Activated CD8-positive, alpha-beta memory T cell treated with anti-CD3 and anti-CD28 coated beads for 1 hour (primary cell): ENCODE measurements around the gene BPIFA3.

ENCODE experiments used
- DNase-seq, 2 donors: peaks; one replicate each; pipeline ENCODE4 v3.0.0-alpha.2; 2020; ENCODE audit warnings: low read depth in 1 of 2; ENCODE audit errors: extremely low read depth in 1 of 2

Gene BPIFA3

DNA sequence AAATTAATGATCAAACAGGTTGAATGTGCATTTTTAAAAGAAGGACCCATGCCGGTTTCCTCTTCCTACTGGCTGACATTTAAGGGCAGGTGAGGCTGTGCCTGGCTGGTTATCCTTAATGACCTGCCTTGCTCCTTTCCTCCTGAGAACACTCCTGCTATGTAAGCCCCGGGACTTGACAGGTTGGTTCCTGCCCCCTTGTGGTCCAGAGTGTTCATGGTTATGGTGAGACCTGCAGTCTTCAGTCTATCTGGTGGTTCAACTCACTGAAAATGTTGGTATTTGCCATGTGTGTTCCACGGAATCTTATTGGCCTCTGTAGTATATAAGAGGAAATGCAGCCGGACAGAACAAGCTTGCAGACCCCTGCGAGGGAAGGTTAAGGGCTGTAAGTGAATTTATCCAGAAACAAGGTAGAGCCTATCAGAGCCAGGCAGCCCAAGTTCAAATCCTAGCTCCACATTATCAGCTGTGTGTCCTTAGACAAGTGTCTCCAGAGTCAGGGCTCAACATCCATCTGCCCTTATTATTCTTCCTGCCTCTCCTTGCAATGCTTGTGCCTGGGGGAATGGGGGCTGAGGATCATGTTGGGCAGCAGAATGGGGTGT is 5.2 kb upstream of the BPIFA3 start:
- no peak for DNase-seq

DNA sequence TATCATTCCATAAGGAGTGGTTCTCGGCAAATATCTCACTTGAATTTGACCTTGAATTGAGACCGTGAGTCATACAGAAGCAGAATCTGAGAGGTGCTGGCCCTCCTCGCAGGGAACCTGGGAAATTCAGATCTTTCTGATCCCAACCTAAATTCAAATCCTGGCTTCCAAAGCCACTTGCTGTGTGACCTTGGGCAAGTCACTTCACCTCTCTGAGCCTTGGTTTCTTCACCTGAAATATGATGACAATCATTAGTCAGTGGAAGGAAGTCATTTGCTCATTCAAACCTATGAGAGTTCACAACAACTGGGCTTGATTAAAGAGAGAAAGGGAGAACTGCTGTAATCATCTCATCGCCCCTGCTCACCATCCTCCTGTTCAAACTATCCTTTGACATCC is 7.2 kb downstream of the BPIFA3 start:
- no peak for DNase-seq

DNA sequence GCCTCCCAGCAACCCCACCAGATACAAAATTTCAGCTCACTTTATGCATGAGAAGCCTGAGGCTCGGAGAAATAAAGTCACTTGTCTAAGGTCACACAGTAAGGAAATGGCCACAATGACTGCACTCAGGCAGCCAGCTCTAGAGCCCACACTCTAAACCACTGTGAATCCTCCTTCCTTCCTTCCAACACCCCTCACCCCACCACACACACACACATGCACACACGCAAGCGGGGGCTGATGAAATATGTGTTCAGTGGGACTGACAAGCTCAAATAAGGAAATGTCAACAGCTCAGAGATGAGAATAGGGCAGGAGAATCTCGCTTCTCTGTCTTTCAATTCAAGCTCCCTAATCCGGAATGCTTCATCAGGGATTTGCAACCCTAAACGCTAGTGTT is 12.7 kb downstream of the BPIFA3 start:
- DNase-seq = no peak

DNA sequence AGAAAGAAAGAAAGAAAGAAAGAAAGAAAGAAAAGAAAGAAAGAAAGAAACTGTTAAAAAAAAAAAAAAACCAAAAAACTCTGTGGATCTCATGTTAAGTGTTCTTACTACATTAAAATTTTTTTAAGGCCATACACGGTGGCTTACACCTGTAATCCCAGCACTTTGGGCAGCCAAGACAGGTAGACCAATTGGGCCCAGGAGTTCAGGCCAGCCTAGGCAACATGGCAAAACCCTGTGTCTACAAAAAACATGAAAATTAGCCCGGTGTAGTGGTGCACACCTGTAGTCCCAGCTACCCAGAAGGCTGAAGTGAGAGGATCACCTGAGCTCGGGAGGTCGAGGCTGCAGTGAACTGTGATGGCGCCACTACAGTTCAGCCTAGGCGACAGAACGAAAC is 14.1 kb downstream of the BPIFA3 start:
- no peak for DNase-seq

- no peak for DNase-seq
Observed at GRCh38 chr20:33232486-33233072, 15.4 kb downstream of the BPIFA3 start.

DNA sequence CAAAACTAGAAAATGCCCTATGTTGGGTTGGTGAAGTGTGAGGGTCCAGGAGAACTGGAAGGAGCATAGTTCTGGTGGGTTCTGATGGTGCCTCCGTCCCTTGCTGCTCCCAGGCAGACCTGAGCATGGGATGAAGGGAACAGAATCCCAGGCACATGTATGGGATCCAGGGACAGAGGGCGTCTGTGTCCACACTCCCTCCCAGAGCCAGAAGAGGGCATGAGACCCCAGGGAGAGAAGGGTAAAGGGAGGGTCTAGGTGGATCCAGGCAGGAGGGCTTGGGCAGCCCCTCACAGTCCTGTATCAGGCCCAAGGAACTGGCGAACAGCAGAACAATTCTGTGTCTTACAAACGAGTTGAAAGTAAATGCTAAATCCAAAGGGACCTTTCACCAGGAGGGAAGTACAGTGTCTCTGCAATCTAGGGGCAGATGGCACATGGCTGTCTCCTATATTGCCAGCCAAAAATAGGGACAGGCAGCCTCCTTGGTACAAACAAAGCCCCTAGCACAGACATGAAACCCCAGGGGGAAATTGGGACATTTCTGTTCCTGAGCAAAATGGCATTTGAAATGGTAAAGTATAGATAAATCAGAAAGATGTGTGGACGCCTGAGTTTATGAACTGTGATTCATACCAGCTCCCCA is 16.1 kb downstream of the BPIFA3 start:
- DNase-seq = no peak

DNA sequence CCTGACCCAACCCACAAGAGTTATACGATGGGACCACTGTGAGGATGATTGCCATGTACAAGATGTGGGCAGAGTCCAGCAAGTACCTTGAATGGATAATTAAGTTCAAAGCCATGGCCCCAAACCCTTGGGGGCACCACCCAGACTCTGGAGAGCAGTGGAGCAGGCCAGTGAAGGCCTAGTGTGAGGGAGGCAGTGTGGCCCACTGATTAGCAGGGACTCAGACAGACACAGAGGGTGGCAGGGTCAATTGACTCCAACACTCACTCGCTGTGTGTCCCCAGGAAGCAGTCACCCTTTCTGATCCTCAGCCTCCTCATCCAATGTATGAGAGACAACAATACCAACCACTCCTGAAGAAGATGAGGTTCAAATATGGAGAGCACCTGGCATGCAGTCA is 16.9 kb downstream of the BPIFA3 start:
- DNase-seq = no peak

DNA sequence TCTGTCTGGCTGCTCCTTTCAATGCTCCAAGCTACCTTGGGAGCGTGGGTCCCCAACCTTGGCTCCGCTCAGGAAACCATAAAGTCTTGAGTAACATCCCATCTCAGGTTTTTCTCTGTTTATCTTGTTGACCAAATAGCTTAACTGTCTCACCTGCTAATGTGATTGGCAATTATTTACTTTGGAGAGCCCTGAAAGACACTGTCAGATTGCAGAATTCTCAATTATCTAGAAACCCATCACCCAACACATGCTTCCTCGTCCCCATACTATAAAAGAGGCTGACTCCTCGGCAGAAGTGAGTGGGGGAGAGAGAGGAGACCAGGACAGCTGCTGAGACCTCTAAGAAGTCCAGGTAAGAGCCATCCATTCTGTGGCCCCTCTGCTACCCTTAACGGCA is 18.5 kb downstream of the BPIFA3 start, which contains the start of gene BPIFA1:
BPIFA1 (plus strand) TSS at position 301 of the 400 bp plus-strand sequence. CDS start 1,716 bp downstream, outside the sequence.
- no peak for DNase-seq

GRCh38 chr20:33236351-33236750 is 19.2 kb downstream of the BPIFA3 start:
- DNase-seq = no peak

- no peak for DNase-seq
Observed at GRCh38 chr20:33237989-33238388, 20.8 kb downstream of the BPIFA3 start.

DNA sequence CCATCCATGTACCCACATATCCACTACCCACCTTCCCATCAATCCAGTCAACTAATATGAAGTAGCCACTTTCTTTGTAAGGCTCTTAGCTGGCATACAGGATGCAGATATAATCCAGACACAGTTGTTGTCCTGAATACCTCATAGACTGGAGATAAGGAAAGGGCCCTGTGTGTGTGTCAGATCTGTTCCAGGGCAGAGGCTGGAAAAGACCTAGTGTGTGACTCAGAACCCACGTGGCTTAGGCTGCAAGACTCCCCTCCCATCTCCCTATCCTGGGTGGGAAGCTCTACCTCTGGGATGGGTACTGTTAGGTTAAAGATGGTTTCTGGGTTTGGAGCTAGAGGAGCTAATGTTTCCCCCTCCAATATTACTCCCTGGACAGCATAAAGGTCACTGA is 22.3 kb downstream of the BPIFA3 start:
- DNase-seq = no peak

GRCh38 chr20:33239979-33240736 is 23.0 kb downstream of the BPIFA3 start:
- DNase-seq = no peak

DNA sequence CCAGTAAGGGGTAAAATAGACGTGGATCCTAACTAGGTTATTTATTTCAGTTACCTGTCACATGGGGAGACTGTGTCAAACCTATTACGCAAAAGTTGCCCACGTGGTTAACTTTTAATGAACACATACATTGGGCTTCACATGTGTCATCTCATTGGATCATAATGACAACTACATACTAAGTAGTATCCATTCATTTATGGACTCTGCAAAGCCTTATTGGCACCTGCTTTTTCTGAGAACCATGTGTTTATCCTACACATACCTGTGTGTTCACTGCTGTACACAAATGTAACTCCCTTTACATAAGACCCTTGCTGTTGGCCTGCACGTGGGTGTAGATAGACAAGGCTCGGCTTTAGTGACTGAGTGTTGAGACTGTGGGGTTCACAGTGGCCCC is 23.8 kb downstream of the BPIFA3 start:
- no peak for DNase-seq

GRCh38 chr20:33242319-33243100 is 25.4 kb downstream of the BPIFA3 start:
- DNase-seq = no peak

DNA sequence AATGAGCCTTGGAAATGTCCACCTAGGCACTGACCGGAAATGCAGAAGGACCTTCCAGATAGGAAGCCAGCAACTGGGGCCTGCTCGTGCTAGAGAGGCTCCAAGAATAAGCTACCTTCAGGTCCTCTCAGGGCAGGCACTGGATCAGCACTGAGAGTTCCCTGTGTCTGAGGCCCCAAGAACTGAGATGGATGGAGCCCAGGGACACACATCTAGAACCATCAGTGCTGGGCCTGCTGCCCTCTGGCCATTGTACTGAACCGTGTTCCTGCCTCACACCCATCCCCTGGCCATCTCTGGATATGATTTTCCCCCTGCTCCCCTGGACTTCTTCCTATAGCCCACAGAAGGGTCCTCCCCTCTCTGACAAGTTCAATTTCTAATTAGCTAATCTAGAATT is 28.9 kb downstream of the BPIFA3 start:
- DNase-seq = no peak

GRCh38 chr20:33249456-33249855 is 32.3 kb downstream of the BPIFA3 start:
- no peak for DNase-seq

DNA sequence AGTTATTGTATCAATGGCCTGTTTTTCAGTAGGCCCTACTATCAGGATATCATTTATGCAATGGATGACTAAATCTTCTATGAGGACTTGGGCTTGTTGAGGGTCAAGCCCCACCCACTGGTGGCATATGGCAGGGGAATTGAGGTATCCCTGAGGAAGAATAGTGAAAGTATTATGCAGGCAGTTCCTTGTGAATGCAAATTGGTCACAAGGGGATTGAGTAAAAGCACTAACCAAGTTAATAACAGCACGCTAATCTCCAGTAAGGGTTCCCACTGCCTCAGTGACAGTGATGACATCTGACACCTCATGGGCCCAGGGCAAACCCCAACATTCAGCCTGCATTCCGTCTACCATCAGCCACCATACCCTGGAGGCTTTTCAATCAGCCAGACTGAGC is 33.5 kb downstream of the BPIFA3 start:
- DNase-seq = no peak

GRCh38 chr20:33251496-33251895 is 34.3 kb downstream of the BPIFA3 start:
- no peak for DNase-seq

- no peak for DNase-seq
Observed at GRCh38 chr20:33252460-33252859, 35.3 kb downstream of the BPIFA3 start.

DNA sequence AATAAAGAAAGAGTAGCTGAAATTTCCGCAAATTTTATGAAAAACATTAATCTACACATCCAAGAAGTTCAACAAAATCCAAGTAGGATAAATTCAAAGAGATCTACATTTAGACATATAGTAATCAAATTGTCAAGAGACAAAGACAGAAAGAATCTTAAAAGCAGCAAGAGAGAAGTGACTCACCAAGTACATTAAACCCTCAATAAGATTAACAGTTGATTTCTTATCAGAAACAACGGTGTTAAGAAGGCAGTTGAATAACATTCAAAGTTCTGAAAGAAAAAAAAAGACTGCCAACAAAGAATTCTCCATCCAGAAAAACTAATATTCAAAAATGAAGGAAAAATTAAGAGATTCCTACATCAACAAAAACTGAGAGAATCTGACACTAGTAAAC is 37.9 kb downstream of the BPIFA3 start:
- no peak for DNase-seq

DNA sequence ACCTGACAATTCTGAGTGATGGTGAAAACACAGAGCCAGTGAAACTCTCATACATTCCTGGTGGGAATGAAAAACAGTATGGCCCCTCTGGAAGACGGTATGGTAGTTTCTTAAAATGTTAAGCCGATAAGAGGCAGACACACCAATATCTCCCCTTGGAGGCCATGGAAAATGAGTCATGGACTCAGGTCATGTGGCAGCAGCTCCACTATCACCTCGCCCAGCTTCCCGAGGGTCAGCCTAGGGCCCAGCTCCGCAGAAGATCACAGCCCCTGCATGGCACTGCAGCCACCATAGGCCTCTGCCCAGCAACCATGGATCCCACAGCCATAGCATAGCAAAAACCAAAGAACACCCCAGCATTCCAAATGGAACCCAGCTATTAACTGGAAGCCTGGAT is 40.1 kb downstream of the BPIFA3 start:
- no peak for DNase-seq
